ENCODE measurements around the gene UNC5C.
A peak's percentile ranks its signal among the peaks of the same experiment; 100 is the strongest.

UNC5C gene

DNA sequence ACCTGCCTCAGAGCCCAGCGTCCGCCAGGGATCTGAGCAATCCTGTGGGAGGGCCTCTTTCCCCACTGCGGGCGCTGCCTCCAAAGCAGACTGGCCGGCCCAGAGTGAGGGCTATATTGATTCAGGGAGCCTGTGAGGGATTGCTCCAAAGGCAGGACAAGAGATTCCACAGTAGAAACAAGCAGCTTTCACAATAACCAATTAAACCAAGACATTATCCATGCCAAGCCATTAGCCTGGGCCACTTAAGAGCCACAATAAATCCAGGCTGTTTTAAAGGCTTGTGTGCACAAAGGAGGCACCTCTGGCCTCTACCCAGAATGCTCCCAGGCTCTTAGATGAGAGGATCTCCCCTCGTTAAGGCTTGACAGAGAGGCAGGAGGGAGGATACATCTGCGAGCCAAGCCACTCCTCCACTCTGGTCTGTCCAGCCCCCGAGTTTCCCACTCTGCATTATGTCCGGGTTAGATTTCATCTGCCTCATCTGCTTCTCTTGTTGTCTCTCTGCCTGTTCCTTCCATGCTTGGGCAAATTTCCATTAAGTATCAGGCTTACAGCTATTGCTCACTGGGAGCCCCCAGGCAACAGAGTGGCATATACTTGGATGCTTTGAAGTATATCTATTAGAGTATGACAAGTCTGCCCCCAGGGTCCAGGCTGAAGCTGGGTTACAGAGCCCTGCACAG lies 357.9 kb downstream of the UNC5C start:
- DNase-seq (ENCODE audit: low read depth in 2 of 2): no peak
- TF ChIP-seq, protein P1, sequence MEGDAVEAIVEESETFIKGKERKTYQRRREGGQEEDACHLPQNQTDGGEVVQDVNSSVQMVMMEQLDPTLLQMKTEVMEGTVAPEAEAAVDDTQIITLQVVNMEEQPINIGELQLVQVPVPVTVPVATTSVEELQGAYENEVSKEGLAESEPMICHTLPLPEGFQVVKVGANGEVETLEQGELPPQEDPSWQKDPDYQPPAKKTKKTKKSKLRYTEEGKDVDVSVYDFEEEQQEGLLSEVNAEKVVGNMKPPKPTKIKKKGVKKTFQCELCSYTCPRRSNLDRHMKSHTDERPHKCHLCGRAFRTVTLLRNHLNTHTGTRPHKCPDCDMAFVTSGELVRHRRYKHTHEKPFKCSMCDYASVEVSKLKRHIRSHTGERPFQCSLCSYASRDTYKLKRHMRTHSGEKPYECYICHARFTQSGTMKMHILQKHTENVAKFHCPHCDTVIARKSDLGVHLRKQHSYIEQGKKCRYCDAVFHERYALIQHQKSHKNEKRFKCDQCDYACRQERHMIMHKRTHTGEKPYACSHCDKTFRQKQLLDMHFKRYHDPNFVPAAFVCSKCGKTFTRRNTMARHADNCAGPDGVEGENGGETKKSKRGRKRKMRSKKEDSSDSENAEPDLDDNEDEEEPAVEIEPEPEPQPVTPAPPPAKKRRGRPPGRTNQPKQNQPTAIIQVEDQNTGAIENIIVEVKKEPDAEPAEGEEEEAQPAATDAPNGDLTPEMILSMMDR (IDR thresholded peaks at IDR 0.05; ENCODE audit: low read depth, low read length): no peak
- H3K4me3 ChIP-seq (replicated peaks in 1 of 2; ENCODE audit: low read depth in 2 of 2, low read length in 2 of 2): no peak overlapping the region

DNA sequence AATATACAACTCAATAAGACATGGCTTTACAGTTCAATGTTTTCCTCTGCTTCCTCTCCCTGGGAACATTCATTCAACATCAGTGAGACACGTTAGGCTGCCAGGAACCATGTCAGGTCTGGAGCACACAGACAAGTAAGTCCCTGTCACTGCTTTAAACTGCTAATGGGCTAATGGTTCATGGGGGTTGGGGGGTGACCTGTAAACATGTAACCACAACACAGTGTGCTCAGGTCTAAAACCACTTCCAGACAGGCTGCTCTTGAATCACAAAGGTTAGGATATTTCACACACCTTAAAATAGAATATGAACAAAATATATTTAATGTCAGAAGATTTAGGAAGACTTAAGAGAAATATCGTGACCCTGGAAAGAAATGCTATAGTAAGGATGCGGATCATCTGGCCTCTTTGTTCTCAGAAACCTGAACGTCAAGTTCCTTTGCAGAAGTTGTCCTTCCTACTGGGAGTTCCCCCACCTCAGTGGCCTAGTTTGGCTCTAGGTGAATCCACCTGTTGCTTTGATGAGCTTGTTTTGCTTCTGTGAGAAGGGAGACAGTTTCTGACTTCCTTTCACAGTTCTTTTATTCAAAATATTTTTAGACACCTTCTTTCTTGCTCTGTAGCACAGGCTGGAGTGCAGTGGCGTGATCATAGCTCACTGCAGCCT lies 359.9 kb downstream of the UNC5C start:
- no peak for DNase-seq (ENCODE audit: low read depth in 2 of 2)
- H3K4me3 ChIP-seq (replicated peaks in 1 of 2; ENCODE audit: low read depth in 2 of 2, low read length in 2 of 2): no peak overlapping the region
- TF ChIP-seq, protein P1 (IDR thresholded peaks at IDR 0.05; ENCODE audit: low read depth, low read length): no peak

DNA sequence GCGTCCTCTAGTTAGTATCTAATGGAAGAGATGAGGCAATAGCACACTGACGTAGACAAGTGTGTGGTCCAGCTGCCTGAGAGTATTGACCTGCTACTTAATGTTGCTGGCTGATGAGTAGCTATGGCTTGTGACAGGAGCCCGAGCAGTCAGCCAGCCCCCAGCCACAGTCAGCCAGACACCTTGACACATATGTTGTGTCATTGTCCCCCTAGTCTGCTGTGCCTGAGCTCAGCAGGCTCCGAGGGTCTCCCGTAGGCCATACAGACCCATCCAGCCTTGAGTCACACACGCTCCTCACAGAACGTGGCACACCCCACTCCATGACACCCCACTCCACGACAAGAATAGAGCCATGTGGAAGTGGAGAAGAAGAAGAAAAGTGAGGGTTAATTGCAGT lies 362.1 kb downstream of the UNC5C start:
- TF ChIP-seq, protein P1 (IDR thresholded peaks at IDR 0.05; ENCODE audit: low read depth, low read length): no peak
- no peak overlapping the region for H3K4me3 ChIP-seq (replicated peaks in 1 of 2; ENCODE audit: low read depth in 2 of 2, low read length in 2 of 2)
- DNase-seq (ENCODE audit: low read depth in 2 of 2): no peak

DNA sequence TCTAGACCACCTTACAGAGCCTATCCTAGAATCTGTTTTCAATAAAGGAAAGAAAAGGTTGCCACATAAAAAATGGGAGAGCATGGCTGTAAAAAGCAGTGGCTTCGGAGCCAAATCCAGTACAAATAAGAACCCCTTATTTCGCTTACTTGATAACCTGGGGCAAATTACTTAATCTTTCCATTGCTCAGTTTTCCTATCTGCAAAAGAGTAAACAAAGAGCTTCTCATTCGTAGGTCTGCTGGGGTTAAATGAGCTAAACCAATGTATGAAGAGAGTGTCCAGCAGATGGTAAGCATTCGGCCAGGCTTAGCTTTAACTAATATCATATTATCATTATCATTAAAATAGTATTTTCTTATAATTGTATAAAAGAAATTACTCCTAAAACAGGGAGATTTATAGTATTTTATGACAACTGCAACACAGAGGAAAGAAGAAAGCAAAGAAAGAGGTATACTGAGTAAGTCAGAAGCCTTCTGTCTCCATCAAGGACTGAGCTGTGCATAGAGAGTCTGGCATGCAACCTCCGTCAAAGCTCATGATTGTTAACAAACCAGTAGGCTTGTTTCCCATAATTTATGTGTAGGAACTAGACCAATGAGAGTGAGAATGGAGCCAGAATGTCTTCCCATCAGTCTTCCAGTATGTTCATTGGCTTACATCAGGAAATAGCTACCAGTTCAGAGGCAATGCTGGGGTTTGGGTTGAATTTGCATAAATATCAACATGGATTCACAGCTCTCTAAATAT lies 364.9 kb downstream of the UNC5C start:
- H3K4me3 ChIP-seq (replicated peaks in 1 of 2; ENCODE audit: low read depth in 2 of 2, low read length in 2 of 2): no peak overlapping the region
- no peak for DNase-seq (ENCODE audit: low read depth in 2 of 2)
- TF ChIP-seq, protein P1 (IDR thresholded peaks at IDR 0.05; ENCODE audit: low read depth, low read length): no peak

GRCh38 chr4:95181996-95182306 lies 366.8 kb downstream of the UNC5C start:
- no peak overlapping the region for H3K4me3 ChIP-seq (replicated peaks in 1 of 2; ENCODE audit: low read depth in 2 of 2, low read length in 2 of 2)
- DNase-seq (ENCODE audit: low read depth in 2 of 2): no peak
- TF ChIP-seq, protein P1 (IDR thresholded peaks at IDR 0.05; ENCODE audit: low read depth, low read length): no peak

DNA sequence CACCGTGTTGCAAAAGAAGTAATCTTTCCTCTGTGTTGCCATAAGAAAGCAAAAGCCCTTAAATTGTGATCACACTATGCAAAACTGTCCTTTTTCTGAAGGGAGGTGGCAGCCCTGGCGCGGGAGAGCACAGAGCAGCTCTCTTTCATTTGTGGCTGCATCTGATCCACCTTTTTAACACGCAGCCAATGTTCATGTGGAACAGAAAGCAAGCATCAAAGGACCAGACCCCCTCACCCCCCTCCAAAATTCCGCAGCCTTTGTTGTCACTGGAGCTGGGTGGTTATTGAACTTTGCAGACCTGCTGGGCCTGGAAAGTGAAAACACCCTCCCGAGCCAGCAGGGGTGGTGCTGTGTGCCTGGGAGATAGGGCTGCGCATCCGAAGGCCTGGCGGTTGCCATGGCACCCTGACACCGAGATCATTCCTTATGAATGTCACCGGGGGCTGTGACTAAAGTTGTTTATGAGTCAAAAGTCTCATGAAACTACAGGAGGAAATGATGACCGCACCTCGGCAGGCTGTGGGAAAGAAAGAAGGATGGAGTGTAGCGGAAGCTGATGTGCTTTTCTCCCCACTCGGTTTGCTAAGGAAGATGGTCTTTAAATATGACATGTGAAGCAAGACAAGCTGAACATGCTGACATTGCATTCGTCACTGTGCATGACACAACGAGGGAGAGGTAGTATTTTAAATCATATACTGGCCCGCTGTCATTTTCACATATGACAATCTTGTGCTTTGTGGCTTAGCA lies 367.4 kb downstream of the UNC5C start:
- H3K4me3 ChIP-seq (replicated peaks in 1 of 2; ENCODE audit: low read depth in 2 of 2, low read length in 2 of 2): no peak overlapping the region
- peak; percentile 13 to 77 for DNase-seq (ENCODE audit: low read depth in 2 of 2)
- TF ChIP-seq, protein P1 (IDR thresholded peaks at IDR 0.05; ENCODE audit: low read depth, low read length): peak; percentile 10
